Stimulated activated CD8-positive, alpha-beta memory T cell treated with anti-CD3 and anti-CD28 coated beads, Interleukin-12 subunit alpha, Interleukin-12 subunit beta, amount 100 ng/mL, for 1 hour (primary cell): ENCODE data around the gene OR4S1.
"Not testable (repeated sequence)": the region's sequence is repeated elsewhere in the genome, so short reads cannot be mapped to it uniquely, and the experiment has no call there.

Experiments
- DNase-seq: peaks from one replicate; pipeline ENCODE4 v3.0.0-alpha.2; 2020; ENCODE audit warnings: low read depth

OR4S1 gene, protein sequence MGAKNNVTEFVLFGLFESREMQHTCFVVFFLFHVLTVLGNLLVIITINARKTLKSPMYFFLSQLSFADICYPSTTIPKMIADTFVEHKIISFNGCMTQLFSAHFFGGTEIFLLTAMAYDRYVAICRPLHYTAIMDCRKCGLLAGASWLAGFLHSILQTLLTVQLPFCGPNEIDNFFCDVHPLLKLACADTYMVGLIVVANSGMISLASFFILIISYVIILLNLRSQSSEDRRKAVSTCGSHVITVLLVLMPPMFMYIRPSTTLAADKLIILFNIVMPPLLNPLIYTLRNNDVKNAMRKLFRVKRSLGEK

GRCh38 chr11:48305923-48306322 lies at the start of gene OR4S1:
Gene OR4S1 (plus strand): TSS chr11:48306223. CDS start chr11:48306223, 0 bp downstream.
- no peak for DNase-seq

DNA sequence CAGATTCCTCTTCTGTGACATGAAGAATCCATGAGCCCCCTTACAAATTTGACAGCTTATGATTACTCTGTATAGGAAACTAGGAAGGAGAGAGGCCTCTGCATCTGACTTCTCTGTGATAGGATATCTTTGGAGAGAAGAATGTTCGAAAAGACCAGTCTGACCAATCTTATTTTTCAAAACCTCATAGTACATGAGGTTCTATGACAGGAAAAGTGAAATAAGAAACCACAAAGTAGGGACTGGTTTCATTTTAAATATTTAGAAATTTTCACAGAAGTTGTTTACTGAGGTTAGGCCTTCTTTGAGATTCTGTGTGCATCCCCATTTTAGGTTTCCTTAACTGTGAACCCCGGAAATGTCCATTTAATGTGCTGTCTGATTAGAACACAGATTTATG lies 44.4 kb upstream of the OR4S1 start:
- no peak for DNase-seq

DNA sequence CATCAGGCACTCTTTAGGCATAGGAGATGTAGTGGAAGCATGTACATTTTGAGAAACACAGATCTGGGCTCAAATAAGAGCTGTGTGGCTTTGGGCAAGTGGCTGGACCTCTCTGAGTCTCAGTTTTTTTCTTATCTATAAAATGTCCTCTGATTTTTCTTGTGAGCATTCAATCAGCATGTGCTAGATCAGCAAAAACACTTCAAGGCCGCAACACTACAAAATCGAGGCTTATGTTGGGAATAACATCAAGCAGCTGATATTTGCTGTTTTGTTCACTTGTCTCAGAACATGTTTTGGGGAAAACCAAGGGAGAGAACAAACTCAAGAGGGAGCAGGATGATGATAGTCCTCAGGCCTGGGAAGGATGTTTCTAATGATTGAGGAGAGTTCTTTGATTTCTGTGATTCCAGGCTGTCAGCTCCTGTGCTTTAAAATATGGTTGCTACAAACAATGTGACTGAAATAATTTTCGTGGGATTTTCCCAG lies 42.6 kb upstream of the OR4S1 start, which contains the start of gene OR4X1:
Gene OR4X1 (plus strand): TSS at position 439 of the 489 bp plus-strand sequence. CDS start 0 bp downstream, at position 439.
- no peak for DNase-seq

DNA sequence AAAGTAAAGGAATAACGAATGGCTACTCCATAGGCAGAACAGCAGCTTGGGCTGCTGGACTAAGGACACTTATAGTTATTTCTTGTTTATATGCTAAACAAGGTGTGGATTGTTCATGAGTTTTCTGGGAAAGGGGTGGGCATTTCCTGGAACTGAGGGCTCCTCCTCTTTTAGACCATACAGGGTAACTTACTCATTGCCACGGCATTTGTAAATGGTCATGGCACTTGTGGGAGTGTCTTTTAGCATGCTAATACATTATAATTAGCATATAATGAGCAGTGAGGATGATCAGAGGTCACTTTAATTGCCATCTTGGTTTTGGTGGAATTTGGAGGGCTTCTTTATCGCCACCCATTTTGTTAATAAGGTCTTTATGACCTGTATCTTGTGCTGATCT lies 35.4 kb upstream of the OR4S1 start:
- no peak for DNase-seq

DNA sequence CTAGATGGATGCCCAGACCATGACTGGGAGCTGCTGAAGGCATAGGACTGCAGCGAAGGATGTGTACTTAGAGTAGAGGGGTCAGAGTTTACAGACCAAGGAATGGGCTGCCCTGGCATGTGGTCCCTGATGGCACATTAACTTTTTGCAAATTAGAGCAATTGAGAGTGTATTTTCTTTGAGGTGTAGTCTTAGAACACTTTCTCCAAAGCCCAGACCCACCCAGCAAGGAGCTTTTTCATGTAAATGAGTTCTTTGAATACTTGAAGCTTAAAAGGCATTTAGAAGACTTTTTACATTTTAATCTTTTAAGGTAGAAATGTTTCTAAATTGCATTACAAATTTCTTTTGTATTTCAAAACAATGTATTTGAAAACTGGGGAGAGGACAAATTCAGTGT lies 33.4 kb upstream of the OR4S1 start:
- DNase-seq, result no peak

DNA sequence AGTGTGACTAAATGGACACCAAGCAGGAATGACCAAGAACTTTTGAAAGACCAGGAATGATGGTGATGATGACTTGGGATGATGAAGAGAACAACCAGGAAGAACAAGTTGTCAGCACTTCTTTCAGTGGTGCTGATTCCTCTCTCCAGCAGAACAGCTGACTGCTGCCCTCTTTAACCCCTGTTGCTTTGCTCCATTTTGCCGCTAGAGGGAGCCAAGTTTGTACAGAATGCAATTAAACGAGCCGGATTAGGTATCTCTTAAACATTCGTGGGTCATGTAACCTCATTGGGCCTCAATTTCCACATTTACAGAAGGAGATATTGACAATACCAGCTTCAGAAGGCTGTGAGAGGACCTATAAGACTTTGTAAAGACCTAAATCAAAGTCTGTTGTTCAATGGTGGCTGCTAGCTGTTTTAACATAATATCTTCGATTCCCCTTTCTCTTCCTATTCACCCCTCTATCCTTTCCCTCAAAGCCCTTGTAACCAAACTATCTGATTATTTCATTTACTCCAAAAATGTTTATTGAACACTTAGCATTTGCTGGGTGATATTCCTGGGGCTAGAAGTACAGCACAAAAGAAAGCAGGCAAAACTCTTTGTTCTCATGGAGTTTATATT lies 1.9 kb downstream of the OR4S1 start:
- DNase-seq, result peak; percentile 40

GRCh38 chr11:48313590-48313989 lies 7.6 kb downstream of the OR4S1 start:
- not testable (repeated sequence) for DNase-seq

DNA sequence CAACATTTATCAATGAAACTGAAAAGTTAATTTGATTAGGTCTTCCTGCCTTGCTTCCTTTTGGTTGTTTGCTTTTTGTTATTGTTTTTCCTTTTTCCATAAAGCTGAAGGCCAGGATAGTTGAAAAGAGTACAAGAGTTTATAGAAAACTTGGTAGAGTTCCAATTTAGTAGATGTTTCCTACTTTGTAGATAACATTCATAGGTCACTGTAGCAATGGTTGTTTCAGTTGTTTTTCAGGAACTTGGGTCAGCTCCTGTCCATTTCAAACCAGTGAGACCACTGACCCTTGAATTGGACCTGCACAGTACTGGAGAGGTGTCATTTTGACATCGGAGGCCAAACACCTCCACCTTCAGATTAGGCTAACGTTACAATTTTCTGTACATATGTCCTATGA lies 13.8 kb downstream of the OR4S1 start:
- not testable (repeated sequence) for DNase-seq

GRCh38 chr11:48324620-48325019 lies 18.6 kb downstream of the OR4S1 start, which contains the start of gene OR4C3:
Gene OR4C3 (plus strand): TSS chr11:48324920. CDS start chr11:48325022, 102 bp downstream.
- not testable (repeated sequence) for DNase-seq

DNA sequence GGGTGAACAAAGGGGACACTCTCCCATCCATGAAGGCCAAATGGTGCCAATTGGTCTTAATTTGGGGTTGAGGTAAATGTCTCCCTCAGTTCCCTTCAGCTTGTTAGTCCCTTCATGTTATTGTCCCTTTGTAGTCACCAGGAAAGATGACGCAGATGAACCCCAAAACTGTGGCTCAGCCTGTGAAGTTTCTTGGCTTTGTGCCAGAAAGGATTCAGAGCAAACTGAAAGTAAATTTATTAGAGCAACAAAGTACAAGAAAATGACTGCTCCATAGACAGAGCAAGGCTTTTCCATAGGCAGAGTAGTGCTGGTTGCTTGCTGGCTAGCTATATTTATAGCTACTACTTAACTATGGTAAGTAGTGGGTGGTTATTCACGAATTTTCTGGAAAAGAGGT lies 35.4 kb downstream of the OR4S1 start:
- no peak for DNase-seq

- not testable (repeated sequence) for DNase-seq
Observed at GRCh38 chr11:48342505-48342904, 36.5 kb downstream of the OR4S1 start.

DNA sequence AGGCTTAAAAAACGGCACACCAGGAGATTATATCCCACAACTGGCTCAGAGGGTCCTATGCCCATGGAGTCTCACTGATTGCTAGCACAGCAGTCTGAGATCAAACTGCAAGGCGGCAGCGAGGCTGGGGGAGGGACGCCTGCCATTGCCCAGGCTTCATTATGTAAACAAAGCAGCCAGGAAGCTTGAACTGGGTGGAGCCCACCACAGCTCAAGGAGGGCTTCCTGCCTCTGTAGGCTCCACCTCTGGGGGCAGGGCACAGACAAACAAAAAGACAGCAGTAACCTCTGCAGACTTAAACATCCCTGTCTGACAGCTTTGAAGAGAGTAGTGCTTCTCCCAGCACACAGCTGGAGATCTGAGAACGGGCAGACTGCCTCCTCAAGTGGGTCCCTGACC lies 40.3 kb downstream of the OR4S1 start:
- not testable (repeated sequence) for DNase-seq

GRCh38 chr11:48354013-48354412 lies 48.0 kb downstream of the OR4S1 start:
- no peak for DNase-seq

DNA sequence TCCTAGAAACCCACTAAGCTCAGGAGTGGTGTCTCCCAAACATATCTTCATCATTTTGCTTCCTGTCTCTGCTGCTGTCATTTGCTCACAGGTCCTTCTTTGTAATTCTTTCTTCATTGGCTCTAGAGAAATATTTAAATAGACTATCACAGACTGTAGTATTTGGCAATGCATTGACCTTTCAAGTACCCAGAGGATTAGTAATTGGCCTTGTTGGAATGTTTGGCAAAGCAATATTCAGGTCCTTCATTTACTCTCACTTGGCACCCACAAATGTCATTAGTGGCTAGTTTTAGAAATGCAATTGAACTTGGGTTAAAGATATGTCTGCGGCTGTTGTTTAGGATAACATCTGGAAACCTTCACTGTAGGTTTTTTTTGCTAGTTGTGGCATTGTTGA lies 48.7 kb downstream of the OR4S1 start:
- no peak for DNase-seq
